Stimulated activated CD8-positive, alpha-beta memory T cell treated with anti-CD3 and anti-CD28 coated beads, Interleukin-4, amount 100 ng/mL, for 48 hours (primary cell): ENCODE measurements around the gene PTPRG.
"Not testable (repeated sequence)": the region's sequence is repeated elsewhere in the genome, so short reads cannot be mapped to it uniquely, and the experiment has no call there.

Source experiments
- DNase-seq: peaks from one replicate; pipeline ENCODE4 v3.0.0-alpha.2; 2020

Gene PTPRG

GRCh38 chr3:61688307-61688984 is 127.1 kb downstream of the PTPRG start:
- no peak for DNase-seq

DNA sequence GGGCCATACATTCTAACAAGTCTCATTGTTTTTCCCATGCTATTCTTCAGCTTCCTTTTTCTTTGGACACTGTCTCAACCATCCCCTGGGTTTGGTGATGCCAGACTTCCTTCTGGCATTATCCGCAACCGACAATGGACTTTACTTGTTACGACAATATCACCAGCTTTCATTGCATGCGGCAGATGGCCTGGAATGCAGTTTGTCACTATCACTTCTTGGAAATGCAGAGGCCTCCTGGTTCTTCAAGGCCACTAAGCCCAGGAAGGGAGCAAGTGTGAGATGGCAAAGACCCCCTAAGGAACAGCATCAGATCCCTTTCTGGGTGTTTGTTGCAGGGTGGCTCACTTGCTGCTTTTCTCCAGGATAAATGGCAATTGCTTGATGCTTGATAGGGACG is 128.6 kb downstream of the PTPRG start:
- no peak for DNase-seq

DNA sequence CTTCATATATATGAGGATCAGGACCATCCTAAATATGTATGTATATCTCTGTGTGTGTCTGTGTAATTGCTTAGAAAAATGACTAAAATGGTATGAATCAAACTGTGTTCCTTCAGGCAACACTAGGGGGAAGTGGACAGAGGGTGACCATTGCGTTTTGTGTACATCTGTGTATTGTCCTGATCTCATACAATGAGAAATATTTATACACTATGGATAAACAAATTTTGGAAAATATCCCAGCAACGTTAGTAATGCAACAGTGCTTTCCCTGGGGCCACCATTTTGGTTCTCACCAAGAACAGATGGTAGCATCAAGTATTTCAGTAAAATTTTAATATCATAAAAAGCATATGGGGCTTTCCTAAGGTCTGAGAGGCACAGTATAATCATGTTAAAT is 130.1 kb downstream of the PTPRG start:
- no peak for DNase-seq

GRCh38 chr3:61697301-61697700 is 135.9 kb downstream of the PTPRG start:
- DNase-seq, result no peak

GRCh38 chr3:61698278-61699072 is 137.1 kb downstream of the PTPRG start:
- not testable (repeated sequence) for DNase-seq

GRCh38 chr3:61699622-61700021 is 138.3 kb downstream of the PTPRG start:
- no peak for DNase-seq

DNA sequence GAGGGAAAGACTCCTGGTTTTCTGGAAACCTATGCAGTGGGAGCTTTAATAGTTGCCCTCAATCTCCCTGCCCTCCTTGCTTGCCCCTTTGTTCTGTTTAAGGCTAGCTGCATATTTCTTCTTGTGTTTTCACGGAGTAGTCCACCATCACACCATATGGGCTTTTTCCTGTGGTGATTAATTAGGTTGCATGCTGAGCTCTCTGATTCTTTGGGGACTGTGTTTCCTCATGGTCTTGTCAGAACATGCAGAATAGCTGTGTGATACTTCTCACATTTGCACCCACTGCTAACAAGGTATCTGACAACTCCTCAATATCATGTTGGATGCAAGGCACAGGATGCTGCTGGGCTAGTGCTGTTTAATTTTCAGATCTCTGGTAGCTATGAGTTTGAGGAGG is 139.6 kb downstream of the PTPRG start:
- DNase-seq, result no peak

DNA sequence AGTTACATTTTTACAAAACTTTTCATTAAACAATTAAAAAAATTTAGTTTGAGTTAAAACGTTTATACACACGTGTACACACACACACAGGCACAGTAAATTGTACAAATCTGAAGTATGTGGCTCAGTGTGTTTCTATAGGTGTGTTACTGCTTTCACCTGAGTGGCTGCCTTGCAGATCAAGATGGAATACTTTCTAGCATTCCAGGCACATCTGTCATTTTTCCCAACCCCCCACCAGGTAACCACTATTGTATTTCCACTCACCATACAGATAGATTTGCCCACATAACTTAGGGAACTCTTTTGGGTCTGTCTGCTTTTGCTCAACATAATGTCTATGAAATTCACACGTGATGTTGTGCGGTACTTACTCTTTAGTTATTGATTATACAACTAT is 141.1 kb downstream of the PTPRG start:
- no peak for DNase-seq

DNA sequence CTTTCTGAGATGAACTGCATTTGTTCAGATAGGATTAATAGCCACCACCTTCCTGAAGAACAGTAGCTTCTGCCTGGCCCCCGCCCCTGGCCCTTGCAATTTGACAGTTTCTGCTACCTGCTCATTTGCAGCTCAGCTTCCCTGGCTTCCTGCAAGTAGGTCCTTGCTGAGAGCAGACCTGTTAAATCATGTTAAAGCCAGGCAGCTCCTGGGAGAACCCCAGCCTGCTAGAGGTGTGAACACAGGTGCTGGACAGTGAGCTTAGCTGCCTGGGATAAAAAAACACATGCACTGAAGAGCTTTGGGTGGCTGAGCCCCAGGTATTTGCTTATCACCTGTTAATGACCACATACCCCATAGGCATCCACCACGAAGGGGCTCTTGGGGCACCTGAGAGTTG is 143.4 kb downstream of the PTPRG start:
- no peak for DNase-seq

- DNase-seq, result no peak
These were observed 146.1 kb downstream of the PTPRG start for GRCh38 chr3:61707492-61707891.

DNA sequence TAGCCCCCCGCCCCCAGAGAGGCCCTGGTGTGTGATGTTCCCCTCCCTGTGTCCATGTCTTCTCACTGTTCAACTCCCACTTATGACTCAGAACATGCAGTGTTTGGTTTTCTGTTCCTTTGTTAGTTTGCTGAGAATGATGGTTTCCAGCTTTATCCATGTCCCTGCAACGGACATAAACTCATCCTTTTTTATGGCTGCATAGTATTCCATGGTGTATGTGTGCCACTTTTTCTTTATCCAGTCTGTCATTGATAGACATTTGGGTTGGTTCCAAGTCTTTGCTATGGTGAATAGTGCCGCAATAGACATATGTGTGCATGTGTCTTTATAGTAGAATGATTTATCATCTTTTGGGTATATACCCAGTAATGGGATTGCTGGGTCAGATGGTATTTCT is 149.5 kb downstream of the PTPRG start:
- not testable (repeated sequence) for DNase-seq

GRCh38 chr3:61714225-61714624 is 152.9 kb downstream of the PTPRG start:
- no peak for DNase-seq

DNA sequence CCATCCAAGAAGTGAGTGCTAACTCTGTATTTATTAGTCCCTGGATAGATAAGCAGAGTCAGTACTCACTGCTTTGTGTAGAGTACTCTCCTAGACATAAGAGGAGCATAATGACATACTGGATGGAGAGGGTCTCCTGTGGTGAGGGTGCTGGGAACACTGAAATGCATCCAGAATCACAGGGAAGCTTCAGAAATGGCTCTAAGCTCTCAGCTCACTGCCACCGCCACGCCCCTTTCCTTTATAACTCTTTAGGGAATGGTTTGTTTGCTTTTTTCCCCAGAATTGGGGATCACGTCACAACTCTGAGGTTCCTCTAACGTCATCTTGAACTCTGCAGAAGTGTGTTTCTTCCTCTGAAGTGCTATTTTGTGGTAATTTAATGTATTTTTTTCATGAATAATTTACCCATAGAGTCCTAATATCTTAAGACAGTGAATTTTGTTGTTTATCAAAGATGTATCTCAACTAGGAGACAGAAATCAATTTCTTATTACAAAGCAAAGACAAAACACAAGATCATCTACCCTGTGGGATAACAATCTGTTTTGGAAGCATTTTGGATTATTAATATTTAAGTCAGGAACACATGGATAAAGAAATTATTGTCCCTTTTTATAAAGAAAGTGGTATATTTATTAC is 154.6 kb downstream of the PTPRG start:
- no peak for DNase-seq

DNA sequence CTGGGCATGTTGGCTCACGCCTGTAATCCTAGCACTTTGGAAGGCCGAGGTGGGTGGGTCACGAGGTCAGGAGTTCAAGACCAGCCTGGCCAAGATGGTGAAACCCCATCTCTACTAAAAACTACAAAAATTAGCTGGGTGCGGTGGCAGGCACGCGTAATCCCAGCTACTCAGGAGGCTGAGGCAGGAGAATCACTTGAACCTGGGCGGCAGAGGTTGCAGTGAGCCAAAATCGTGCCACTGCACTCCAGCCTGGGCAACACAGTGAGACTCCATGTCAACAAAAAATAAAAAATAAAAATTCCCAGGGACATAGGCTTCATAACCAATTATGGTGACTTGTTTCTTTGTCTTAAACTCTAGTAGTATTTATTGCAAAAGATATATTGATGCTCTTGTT is 155.3 kb downstream of the PTPRG start:
- DNase-seq, result not testable (repeated sequence)

DNA sequence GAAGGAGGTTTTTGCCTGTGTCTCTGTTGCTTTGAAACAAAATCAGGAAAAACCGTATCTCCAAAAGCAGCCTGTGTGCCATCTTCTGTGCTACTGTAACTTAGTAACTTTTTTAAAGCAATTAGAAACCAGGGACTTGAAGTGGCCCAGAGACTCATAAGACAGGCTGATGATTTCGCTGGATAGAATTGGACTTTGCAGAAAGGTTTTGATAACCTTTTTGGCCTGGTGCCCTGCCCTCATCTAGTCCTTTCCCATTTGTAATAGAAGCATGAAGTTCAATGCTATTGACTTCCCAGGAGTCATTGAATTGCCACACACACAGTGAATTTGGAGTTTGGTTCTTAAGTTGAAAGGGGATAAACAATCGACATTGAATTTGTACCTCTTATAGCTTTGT is 157.2 kb downstream of the PTPRG start:
- no peak for DNase-seq

GRCh38 chr3:61719278-61719977 is 158.1 kb downstream of the PTPRG start:
- DNase-seq, result no peak

DNA sequence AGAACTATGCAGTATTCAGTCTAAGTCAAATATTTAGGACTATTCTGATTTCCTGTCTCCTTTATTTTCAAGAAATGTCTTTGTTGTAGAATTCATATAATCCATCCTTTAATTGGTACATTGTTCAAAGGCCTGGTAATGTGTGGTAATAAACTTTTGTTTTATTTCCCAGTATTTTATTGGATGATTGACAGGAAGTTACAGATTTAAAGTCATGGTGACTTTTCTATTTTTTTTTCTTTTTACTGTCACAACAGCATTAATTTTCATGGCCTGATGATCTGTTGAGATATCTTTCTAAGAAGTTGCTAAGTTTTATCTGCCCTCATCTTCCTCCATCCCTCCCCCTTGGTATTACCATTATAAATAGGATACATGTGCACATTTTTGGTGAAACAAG is 161.7 kb downstream of the PTPRG start:
- DNase-seq, result no peak

GRCh38 chr3:61724183-61724582 is 162.8 kb downstream of the PTPRG start:
- DNase-seq, result no peak

- DNase-seq, result no peak
These were observed 163.4 kb downstream of the PTPRG start for GRCh38 chr3:61724801-61725200.

DNA sequence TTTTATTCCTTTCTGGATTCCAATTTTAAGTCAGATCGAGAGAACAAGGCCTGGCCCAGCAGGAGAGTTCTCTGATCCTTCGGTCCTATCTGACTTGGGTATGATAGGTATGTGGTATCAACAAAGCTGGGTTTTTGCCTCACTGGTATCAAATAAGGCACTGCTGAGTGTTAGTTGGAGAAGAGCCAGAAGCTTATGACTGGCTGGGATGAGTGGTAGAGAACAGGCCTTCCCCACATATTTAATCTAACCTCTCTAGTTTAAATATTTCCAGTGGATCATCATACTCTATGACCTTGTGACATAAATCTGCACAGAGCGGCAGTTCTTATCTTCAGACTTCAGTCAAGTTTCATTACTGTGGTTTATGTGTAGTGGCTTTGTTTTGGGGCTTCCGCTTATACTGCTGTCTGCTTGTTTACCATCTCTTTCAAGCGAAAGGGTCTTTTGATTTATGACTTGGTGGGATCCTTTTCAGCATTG is 164.5 kb downstream of the PTPRG start:
- DNase-seq, result no peak

DNA sequence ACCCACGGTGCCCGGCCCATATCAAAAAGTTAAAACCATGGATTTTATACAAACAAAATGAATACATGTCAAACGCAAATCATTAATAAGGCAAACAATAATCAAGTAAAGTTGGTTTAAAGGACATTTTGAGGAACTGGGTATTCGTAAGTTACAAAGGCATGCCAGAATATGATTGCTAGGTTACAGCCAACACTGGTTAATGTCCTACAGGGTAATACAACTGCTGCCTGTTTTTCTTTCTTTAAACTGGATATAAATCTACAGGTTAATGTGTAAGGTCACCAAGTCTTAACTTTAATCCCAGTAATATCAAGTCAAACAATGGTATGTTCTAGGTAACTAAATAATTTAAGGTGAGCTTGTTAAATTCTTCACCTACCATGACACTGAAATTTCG is 166.1 kb downstream of the PTPRG start:
- no peak for DNase-seq

DNA sequence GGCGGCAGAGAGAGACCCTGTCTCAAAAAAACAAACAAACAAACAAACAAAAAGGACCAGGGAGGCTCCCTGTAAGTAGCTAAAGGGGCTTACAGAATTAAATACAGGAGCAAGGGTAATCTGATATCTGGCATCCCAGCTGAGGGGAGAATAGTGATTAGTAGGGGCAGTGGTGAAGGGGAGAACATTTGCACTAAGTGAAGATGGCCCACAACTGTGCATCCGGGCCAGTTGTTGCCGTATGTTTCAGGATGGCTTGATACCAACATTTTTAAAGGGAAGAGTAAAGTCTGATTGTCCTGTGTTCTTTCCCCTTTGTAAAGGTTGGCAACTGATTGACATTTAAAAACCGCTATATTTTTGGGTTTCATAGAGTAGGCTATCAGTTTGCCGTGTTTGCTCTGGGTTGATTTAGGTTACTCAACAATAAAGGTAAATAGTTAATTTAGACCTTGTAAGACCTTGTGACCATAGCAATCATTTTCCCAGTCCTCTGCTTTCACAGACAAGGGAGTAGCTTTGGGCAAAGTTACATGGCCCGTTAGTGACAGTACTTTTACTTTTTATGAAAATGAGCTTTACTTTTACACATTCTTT is 167.8 kb downstream of the PTPRG start:
- DNase-seq, result no peak

- no peak for DNase-seq
These were observed 168.7 kb downstream of the PTPRG start for GRCh38 chr3:61730056-61730455.
